Left lung (tissue), 10 donors: ENCODE data around the gene MGST3. TPM values are rescaled to one million over a fixed set of nuclear protein-coding genes. Genes with fewer than 3 reads are reported as not detected.
A peak's percentile ranks its signal among the peaks of the same experiment; 100 is the strongest.
"Not testable (repeated sequence)": the region's sequence is repeated elsewhere in the genome, so short reads cannot be mapped to it uniquely, and the experiment has no call there.

Source experiments
- ATAC-seq: fragments of 200-7000 bp; cut with Tn5 transposase; one replicate; pipeline ENCODE4 v1.9.1; 2020; ENCODE audit warnings: moderate library complexity
- DNase-seq, 4 donors: peaks; one replicate each; pipeline ENCODE4 v3.0.0-alpha.2; 2013 to 2020
- H3K27ac ChIP-seq, 2 donors: fragments of 200-600 bp; sonication (generic) in 1 of 2; one replicate each; pipeline versions ENCODE4 v1.5.0 to v1.8.0; 2020 to 2021
- H3K27me3 ChIP-seq, 2 donors: fragments of 200-600 bp; sonication (generic) in 1 of 2; one replicate each; pipeline versions ENCODE4 v1.5.0 to v1.8.0; 2020 to 2021
- H3K36me3 ChIP-seq, 2 donors: fragments of 200-600 bp; sonication (generic) in 1 of 2; one replicate each; pipeline versions ENCODE4 v1.5.0 to v1.8.0; 2020 to 2021
- H3K4me1 ChIP-seq, 2 donors: fragments of 200-600 bp; one replicate each; pipeline ENCODE4 v1.8.0; 2021
- H3K4me3 ChIP-seq, 2 donors: fragments of 200-600 bp; sonication (generic) in 1 of 2; one replicate each; pipeline versions ENCODE4 v1.5.0 to v1.8.0; 2020 to 2021; ENCODE audit warnings: mild to moderate bottlenecking in 1 of 2
- H3K9me3 ChIP-seq, 2 donors: fragments of 200-600 bp; sonication (generic) in 1 of 2; one replicate each; pipeline versions ENCODE4 v1.5.0 to v1.8.0; 2020 to 2021
- intact Hi-C, 2 donors: fragments of 100-400 bp; cut with DNase I; formaldehyde crosslinking; loops; one replicate each; pipeline versions ENCODE4 v1.11.2 to v1.14.2; 2022
- polyA plus RNA-seq, 6 donors: library from polyadenylated mRNA; unstranded; fragments of 120-200 nt; gene quantifications; one replicate each; pipeline ENCODE4 v1.2.1, GENCODE V29; 2013; ENCODE audit not compliant: insufficient read length in 6 of 6
- total RNA-seq, 2 donors: library from RNA; stranded (reverse); fragmentation: NEBNext Ultra II Directional; extraction: Animal tissue kit (Norgen Biotek cat#: 25700); gene quantifications; one replicate each; pipeline ENCODE4 v1.2.1, GENCODE V29; 2021
- TF ChIP-seq, protein P1 (sequence below), 2 donors: fragments of 200-600 bp; sonication (generic) in 1 of 2; IDR thresholded peaks; one replicate each; pipeline versions ENCODE4 v1.5.0 to v1.8.0; 2021; ENCODE audit warnings: antibody characterized with exemption in 2 of 2
- donor health status: DM: no; HTN: yes; CAD: no.
- donor health status: DM: no; HTN: no; CAD: no.

MGST3 gene
- total and polyA plus RNA-seq, 8 donors, result 137 to 217 (median 181) TPM

DNA sequence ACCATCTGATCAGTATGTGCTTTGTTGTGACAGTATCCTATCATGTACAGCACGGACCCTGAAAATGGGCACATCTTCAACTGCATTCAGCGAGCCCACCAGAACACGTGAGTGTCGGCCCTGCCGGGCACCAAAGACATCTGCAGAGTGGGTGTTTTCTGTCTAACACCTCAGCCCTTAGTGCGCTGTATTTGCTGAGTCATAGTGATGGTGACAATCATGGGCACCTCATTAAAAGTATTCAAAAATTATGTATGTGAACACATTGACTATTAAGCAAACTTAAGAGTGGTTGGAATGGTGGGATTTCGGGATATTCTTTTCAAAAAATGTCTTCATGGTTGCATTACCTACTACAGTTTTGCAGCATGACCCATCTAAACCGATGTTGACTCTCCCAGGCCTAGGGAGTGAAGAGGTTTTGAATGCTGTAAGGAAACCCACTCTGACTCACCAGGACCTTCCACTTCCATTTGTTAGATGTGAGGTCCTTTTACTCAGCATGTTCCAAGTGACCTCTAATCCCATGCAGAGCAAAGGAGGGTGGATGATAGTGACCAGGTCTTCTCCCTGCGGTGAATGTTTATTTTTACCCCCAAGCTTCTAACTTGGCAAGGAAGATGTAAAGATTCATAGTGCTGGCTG is 20.1 kb downstream of the MGST3 start:
- no peak for DNase-seq
- Histone ChIP-seq H3K9me3 (no peaks in the 10 kb centered on the region), H3K27me3 (no peaks in the 10 kb centered on the region), H3K36me3 (peaks cover 0 to 63% of the 10 kb centered on the region in 2 donors), H3K4me1 (peaks cover 0 to 4% of the 10 kb centered on the region in 2 donors), H3K4me3 (no peak overlapping the region), H3K27ac (no peak overlapping the region)
- intact Hi-C loops, result no loop called here
- TF ChIP-seq, protein P1, sequence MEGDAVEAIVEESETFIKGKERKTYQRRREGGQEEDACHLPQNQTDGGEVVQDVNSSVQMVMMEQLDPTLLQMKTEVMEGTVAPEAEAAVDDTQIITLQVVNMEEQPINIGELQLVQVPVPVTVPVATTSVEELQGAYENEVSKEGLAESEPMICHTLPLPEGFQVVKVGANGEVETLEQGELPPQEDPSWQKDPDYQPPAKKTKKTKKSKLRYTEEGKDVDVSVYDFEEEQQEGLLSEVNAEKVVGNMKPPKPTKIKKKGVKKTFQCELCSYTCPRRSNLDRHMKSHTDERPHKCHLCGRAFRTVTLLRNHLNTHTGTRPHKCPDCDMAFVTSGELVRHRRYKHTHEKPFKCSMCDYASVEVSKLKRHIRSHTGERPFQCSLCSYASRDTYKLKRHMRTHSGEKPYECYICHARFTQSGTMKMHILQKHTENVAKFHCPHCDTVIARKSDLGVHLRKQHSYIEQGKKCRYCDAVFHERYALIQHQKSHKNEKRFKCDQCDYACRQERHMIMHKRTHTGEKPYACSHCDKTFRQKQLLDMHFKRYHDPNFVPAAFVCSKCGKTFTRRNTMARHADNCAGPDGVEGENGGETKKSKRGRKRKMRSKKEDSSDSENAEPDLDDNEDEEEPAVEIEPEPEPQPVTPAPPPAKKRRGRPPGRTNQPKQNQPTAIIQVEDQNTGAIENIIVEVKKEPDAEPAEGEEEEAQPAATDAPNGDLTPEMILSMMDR (IDR thresholded peaks at IDR 0.05), result no peak
- no peak for ATAC-seq

DNA sequence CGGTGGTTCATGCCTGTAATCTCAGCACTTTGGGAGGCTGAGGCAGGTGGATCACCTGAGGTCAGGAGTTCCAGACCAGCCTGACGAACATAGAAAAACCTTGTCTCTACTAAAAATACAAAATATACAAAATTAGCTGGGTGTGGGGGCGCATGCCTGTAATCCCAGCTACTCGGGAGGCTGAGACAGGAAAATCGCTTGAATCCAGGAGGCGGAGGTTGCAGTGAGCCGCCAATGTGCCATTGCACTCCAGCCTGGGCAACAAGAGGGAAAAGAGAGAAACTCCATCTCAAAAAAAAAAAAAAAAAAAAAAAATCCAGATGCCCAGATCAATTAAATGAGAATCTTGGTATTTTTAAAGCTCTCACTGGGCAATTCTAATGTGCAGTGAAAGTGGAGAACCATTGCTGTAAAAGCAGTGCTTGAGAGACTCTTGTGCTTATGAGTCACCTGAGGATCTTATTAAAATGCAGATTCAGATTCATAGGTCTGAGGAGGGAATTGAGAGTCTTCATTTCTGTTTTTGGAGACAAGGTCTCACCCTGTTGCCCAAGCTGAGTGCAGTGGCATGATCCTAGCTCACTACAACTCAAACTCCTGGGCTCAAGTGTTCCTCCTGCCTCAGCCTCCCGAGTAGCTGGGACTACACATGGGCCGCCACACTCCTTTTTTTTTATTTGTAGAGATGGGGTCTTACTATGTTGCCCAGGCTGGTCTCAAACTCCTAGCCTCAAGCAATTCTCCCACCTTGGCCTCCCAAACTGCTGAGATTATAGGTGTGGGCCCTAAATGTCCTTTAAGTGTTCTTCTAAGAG is 27.9 kb downstream of the MGST3 start:
- H3K27ac ChIP-seq, intact Hi-C loops, DNase-seq, H3K4me1 ChIP-seq, H3K9me3 ChIP-seq, H3K27me3 ChIP-seq, H3K4me3 ChIP-seq: not testable (repeated sequence)
- ATAC-seq, result peak; percentile 82
- H3K36me3 ChIP-seq, result peaks cover 0 to 90% of the 10 kb centered on the region in 2 donors

DNA sequence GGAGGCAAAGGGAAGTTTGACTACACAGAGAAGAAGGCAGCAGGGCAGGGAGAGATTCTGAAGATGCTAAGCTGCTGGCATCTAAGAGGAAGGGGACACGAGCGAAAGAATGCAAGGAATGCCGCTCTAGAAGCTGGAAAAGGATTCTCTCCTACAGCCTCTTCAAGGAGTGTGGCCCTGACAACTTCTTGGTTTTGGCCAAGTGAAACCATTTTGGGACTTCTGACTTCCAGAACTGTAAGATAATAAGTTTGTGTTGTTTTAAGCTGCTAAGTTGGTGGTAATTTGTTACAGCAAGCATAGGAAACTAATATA is 28.5 kb downstream of the MGST3 start:
- Histone ChIP-seq H3K4me3 (no peak overlapping the region), H3K4me1 (no peaks in the 10 kb centered on the region), H3K36me3 (peaks cover 0 to 90% of the 10 kb centered on the region in 2 donors), H3K9me3 (no peaks in the 10 kb centered on the region), H3K27ac (no peak overlapping the region), H3K27me3 (no peaks in the 10 kb centered on the region)
- ATAC-seq, result no peak
- TF ChIP-seq, protein P1 (IDR thresholded peaks at IDR 0.05), result no peak
- DNase-seq, result no peak
- intact Hi-C loops, result no loop called here

DNA sequence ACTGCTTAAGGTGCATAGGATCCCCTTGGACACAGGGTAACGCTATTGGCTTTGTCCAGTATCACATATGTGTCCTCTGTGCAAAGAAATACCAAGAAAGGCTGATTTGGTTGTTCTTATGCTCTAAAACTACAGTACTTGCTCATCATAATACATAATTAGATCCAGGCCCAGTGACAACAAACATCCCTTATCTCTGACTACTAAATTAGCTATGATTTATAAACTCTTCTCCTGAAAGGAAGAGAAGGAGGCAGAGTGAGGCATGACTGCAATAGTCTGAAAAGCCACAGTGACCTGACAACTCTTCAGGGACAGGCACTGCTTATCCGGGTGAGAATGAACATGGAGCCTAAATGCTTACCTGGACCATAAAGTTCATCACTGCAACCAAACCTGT is 30.7 kb downstream of the MGST3 start:
- no peak for DNase-seq
- Histone ChIP-seq H3K27me3 (no peaks in the 10 kb centered on the region), H3K4me3 (no peak overlapping the region), H3K27ac (no peak overlapping the region), H3K36me3 (peaks cover 0 to 89% of the 10 kb centered on the region in 2 donors), H3K9me3 (no peaks in the 10 kb centered on the region), H3K4me1 (peaks cover 0 to 11% of the 10 kb centered on the region in 2 donors)
- ATAC-seq, result no peak
- intact Hi-C loops, result no loop called here
- TF ChIP-seq, protein P1 (IDR thresholded peaks at IDR 0.05), result no peak

DNA sequence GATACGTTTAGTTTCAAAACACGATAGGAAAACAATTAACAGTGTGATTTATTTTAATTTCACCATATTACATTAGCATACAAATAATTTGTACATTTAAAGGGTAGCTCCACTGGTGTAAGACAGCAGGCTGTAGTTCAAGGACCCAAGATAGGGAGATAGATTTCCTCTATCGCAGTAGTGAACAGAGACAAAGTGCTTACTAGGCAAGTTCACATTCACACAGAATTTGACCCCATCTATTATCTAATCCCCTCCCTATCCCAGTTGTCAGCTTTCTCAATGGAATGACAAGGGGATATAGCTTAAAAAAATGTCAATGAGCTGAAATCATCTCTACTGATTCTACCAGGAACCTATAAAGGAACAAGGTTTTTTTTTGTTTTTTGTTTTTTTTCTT is 31.2 kb downstream of the MGST3 start:
- DNase-seq (no peak), ATAC-seq (no peak)
- H3K9me3 ChIP-seq, result no peaks in the 10 kb centered on the region
- peaks cover 0 to 89% of the 10 kb centered on the region in 2 donors for H3K36me3 ChIP-seq
- no peak overlapping the region for H3K4me3 ChIP-seq
- no peaks in the 10 kb centered on the region for H3K27me3 ChIP-seq
- H3K4me1 ChIP-seq, result peaks cover 3 to 15% of the 10 kb centered on the region in 2 donors
- intact Hi-C loops, result no loop called here
- TF ChIP-seq, protein P1 (IDR thresholded peaks at IDR 0.05), result no peak
- no peak overlapping the region for H3K27ac ChIP-seq
